Bronchial epithelial cell (primary cell): Measurements from ENCODE around the gene PPARA. TPM values are rescaled to one million over a fixed set of nuclear protein-coding genes. Genes with fewer than 3 reads are reported as not detected.
A peak's percentile ranks its signal among the peaks of the same experiment; 100 is the strongest.

ENCODE experiments used
- DNase-seq: peaks from one replicate; pipeline ENCODE4 v3.0.0-alpha.2; 2010; ENCODE audit warnings: low read depth
- FAIRE-seq: peaks from 2 replicates; lab custom pipeline; 2011; peaks lifted over from hg19 to GRCh38; lab: Jason Lieb, UNC
- H3K27me3 ChIP-seq: 2 replicates; pipeline ENCODE4 v1.5.1; 2011; ENCODE audit warnings: low read length; ENCODE audit not compliant: control insufficient read depth, insufficient read depth
- H3K36me3 ChIP-seq: 2 replicates; pipeline ENCODE4 v1.5.1; 2011; ENCODE audit warnings: low read length; ENCODE audit not compliant: control insufficient read depth, insufficient read depth
- H3K4me3 ChIP-seq: 2 replicates; pipeline ENCODE4 v1.5.1; 2011; ENCODE audit warnings: mild to moderate bottlenecking, low read depth, low read length, control low read depth
- total RNA-seq: library from RNA; depleted of rRNA; stranded (reverse); fragments of >200 nt; gene quantifications from 2 replicates; pipeline ENCODE4 v1.2.1, GENCODE V29; 2014
- TF ChIP-seq, protein P1 (sequence below): IDR thresholded peaks from 2 replicates; pipeline ENCODE4 v1.5.1; 2011; ENCODE audit warnings: mild to moderate bottlenecking, moderate library complexity, low read length, control low read depth, inconsistent platforms; ENCODE audit not compliant: insufficient read depth, severe bottlenecking

Gene PPARA
- total RNA-seq, 1 donor from 2014 or later = 10.5 TPM

DNA sequence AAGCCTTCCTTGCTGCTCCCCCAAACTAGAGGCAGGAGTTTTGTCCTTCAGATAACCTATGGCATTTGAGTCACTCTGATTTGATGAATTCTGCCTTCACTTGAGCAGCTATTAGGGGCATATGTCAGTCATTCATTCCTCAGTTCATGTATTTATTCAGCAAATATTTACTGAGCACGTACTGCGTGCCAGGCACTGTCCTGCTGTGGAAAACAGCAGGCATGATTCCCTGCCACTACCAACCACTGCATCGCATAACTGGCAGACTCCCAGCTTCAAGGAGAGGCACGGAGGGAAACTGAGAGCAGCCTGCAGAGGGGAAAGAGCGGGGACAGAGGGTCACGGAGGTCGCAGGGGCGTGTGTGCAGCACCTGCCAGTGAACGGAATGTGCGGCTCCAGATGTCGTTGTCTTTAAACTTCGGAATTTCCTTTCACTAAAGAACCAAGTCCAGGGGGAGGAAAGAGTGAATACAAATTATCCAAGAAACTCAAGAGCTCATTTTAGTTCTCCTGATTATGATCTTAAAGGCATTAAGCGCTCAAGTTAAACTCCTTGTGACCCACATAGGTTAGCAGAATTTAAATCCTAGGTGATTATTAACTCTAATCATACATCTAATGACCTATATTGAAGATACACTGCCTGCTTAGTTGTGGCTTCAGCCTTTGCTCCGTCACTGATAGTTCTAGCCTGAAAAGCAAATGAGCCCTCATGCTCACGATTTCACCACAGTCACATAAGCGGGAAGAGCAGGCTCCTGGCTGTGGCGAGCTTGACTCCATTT lies 12.6 kb downstream of the PPARA start:
- FAIRE-seq (no peak), DNase-seq (no peak)
- TF ChIP-seq, protein P1, sequence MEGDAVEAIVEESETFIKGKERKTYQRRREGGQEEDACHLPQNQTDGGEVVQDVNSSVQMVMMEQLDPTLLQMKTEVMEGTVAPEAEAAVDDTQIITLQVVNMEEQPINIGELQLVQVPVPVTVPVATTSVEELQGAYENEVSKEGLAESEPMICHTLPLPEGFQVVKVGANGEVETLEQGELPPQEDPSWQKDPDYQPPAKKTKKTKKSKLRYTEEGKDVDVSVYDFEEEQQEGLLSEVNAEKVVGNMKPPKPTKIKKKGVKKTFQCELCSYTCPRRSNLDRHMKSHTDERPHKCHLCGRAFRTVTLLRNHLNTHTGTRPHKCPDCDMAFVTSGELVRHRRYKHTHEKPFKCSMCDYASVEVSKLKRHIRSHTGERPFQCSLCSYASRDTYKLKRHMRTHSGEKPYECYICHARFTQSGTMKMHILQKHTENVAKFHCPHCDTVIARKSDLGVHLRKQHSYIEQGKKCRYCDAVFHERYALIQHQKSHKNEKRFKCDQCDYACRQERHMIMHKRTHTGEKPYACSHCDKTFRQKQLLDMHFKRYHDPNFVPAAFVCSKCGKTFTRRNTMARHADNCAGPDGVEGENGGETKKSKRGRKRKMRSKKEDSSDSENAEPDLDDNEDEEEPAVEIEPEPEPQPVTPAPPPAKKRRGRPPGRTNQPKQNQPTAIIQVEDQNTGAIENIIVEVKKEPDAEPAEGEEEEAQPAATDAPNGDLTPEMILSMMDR = no peak
- no peak overlapping the region for H3K4me3 ChIP-seq
- no peaks in the 10 kb centered on the region for H3K27me3 ChIP-seq
- H3K36me3 ChIP-seq = no peaks in the 10 kb centered on the region

DNA sequence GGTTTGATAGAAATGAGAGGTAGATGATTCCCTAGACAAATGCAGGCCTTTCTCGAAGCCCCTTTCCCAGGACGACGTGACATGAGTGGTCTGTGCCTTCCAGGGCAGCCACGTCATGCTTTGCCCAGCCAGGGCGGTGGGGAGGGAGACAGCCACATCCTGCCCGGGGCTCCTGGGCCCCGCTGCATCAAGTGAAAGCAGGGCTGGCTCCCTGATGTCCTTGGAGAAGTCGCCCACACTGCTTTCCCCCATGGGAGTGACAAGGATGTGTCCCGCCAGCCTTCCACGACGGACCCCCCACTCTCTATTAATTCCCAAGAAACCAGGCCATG lies 13.2 kb downstream of the PPARA start:
- FAIRE-seq (no peak), DNase-seq (no peak)
- Histone ChIP-seq H3K27me3 (no peaks in the 10 kb centered on the region), H3K36me3 (no peaks in the 10 kb centered on the region), H3K4me3 (no peak overlapping the region)
- TF ChIP-seq, protein P1 = no peak

DNA sequence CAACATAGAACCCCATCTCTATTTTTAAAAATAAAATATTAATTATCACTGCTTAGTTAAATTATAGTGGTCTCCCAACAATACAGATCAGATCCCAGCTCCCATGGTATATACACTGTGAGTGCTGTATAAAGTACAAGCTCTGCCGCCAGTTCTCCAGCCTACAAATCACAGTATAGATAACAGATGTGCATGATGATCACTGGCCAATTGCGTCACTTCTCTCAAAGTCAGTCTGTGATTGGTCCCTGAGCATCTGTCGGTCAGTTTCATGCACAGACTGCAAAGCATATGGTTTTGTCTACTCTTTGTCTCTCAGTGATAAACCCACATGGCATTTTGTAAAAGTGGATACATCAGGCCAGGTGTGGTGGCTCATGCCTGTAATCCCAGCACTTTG lies 15.7 kb downstream of the PPARA start:
- FAIRE-seq = no peak

DNA sequence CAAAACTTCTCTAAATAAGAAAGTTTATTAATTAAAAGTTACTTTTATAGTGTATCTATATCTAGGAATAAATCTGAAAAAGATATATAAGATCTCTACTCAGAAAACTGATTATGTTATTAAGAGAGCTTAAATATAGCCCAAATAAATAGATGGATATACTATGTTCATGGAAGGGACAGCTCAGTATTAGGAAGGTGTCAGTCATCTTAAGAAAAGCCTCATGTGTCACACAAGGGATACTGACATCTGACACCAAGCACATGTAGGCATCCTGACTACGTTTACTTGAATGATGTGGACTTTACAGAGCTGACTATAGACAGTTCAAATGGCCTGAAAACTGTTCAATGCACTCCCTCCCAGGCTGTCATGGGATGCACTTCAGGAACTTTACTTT lies 19.3 kb downstream of the PPARA start:
- Histone ChIP-seq H3K4me3 (no peak overlapping the region), H3K27me3 (no peaks in the 10 kb centered on the region), H3K36me3 (no peaks in the 10 kb centered on the region)
- FAIRE-seq = no peak
- DNase-seq = no peak
- TF ChIP-seq, protein P1 = no peak

More for the DNA sequence above, 15.7 kb downstream of the PPARA start:
- Histone ChIP-seq H3K27me3 (no peaks in the 10 kb centered on the region), H3K36me3 (no peaks in the 10 kb centered on the region), H3K4me3 (no peak overlapping the region)
- DNase-seq = no peak
- TF ChIP-seq, protein P1 = no peak

DNA sequence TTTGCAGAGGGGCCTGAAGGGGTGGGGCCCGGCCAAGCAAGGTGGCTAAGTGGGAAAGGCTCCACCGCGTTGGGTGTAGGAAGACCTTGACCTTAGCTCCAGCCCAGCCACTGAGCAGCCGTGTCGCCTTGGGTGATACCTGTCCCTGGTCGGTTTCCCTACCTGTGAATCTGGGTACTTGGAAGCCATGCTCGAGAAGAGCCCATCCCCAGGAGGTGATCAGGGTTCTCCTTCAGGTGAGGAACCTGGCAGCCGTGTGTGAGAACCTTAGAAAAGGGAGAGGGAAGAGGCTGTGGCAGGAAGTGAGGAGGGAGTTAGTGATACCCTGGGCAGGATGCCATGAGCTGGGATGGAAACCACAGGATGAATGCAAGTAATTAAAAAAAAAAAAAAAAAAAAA lies 21.6 kb downstream of the PPARA start:
- FAIRE-seq (no peak), DNase-seq (peak; percentile 88)
- Histone ChIP-seq H3K4me3 (no peak overlapping the region), H3K27me3 (no peaks in the 10 kb centered on the region), H3K36me3 (no peaks in the 10 kb centered on the region)
- TF ChIP-seq, protein P1 = no peak
